HCT116 (cell line): ENCODE data around the gene ABCG1. TPM values are rescaled to one million over a fixed set of nuclear protein-coding genes. Genes with fewer than 3 reads are reported as not detected.

Experiments used
- ATAC-seq: fragments of 200-7000 bp; cut with Tn5 transposase; 2 replicates; pipeline ENCODE4 v1.9.1; 2020; ENCODE audit warnings: mild to moderate bottlenecking, moderate library complexity
- BruUV-seq: library from RNA; stranded (reverse); fragments of 400-500 nt; replicated peaks from 2 replicates; lab custom pipeline; 2021; lab: Mats Ljungman, UMichigan
- CTCF ChIA-PET: fragments of 300-600 bp; sonication (Branson Sonifier 250); formaldehyde crosslinking; loops from one replicate; lab custom pipeline; 2021; ENCODE audit warnings: antibody characterized with exemption; lab: Charles Lee
- POLR2A ChIA-PET: fragments of 300-600, 350-600 bp; sonication (Branson Sonifier 250); formaldehyde crosslinking; loops from one replicate; lab custom pipeline; 2021; ENCODE audit warnings: antibody characterized with exemption; lab: Charles Lee
- RAD21 ChIA-PET, 2 experiments: fragments of 300-600 bp; sonication (Branson Sonifier 250); formaldehyde crosslinking; loops; one replicate each; lab custom pipeline; 2023; ENCODE audit warnings: low total read pairs in 2 of 2; ENCODE audit not compliant: uncharacterized antibody in 2 of 2, unreplicated experiment in 2 of 2, low non-redundant PET in 1 of 2; lab: Charles Lee
- DNase-seq: peaks from one replicate; pipeline ENCODE4 v3.0.0-alpha.2; 2010; ENCODE audit warnings: low read depth, low spot score
- H2AFZ ChIP-seq: fragments of 200-600 bp; shearing (Covaris generic), sonication (generic); 2 replicates; pipeline ENCODE4 v1.6.1; 2017; ENCODE audit warnings: low read depth, mixed run types, mixed read lengths, antibody characterized with exemption, low read length; ENCODE audit not compliant: poor library complexity, severe bottlenecking
- H3K27ac ChIP-seq: 2 replicates; pipeline ENCODE4 v1.5.1; 2012; ENCODE audit warnings: low read depth, low read length
- H3K27me3 ChIP-seq: fragments of 200-600 bp; sonication (generic); 2 replicates; pipeline ENCODE4 v1.6.1; 2016; ENCODE audit warnings: mixed run types, low read length, mixed read lengths; ENCODE audit not compliant: insufficient read depth
- H3K36me3 ChIP-seq, 2 experiments: fragments of 200-500 bp in 1 of 2; fragments of 200-600 bp in 1 of 2; sonication (Bioruptor generic) in 1 of 2; sonication (generic) in 1 of 2; 2 replicates each; pipeline versions ENCODE4 v1.5.1 to v1.6.1; 2014 to 2016; ENCODE audit warnings: low read length in 2 of 2, inconsistent platforms in 1 of 2, mixed read lengths in 1 of 2, mixed run types in 1 of 2; ENCODE audit not compliant: insufficient read depth in 2 of 2, control insufficient read depth in 1 of 2
- H3K4me1 ChIP-seq, 2 experiments: fragments of 200-600 bp in 1 of 2; sonication (generic) in 1 of 2; 2 replicates each; pipeline versions ENCODE4 v1.5.1 to v1.6.1; 2012 to 2017; ENCODE audit warnings: low read length in 2 of 2, inconsistent platforms in 1 of 2, mild to moderate bottlenecking in 1 of 2, mixed read lengths in 1 of 2, mixed run types in 1 of 2, moderate library complexity in 1 of 2; ENCODE audit not compliant: insufficient read depth in 2 of 2, control insufficient read depth in 1 of 2
- H3K4me2 ChIP-seq: fragments of 200-600 bp; sonication (generic); 2 replicates; pipeline ENCODE4 v1.6.1; 2017; ENCODE audit warnings: mixed run types, low read length, mixed read lengths
- H3K4me3 ChIP-seq, 2 experiments: fragments of 200-600 bp in 1 of 2; sonication (generic) in 1 of 2; replicated peaks in 1 of 2; 2 replicates each; pipeline ENCODE4 v1.5.1; 2011 to 2016; ENCODE audit warnings: low read length in 2 of 2, control low read depth in 1 of 2, low read depth in 1 of 2, mild to moderate bottlenecking in 1 of 2, mixed read lengths in 1 of 2, mixed run types in 1 of 2
- H3K79me2 ChIP-seq: fragments of 200-600 bp; sonication (generic); 2 replicates; pipeline ENCODE4 v1.6.1; 2017; ENCODE audit warnings: mild to moderate bottlenecking, mixed run types, low read length, moderate library complexity, mixed read lengths; ENCODE audit not compliant: insufficient read depth
- H3K9ac ChIP-seq: fragments of 200-600 bp; sonication (generic); 2 replicates; pipeline ENCODE4 v1.6.1; 2016; ENCODE audit warnings: low read length, mixed read lengths
- H3K9me2 ChIP-seq: fragments of 200-600 bp; sonication (generic), shearing (Covaris generic); 2 replicates; pipeline ENCODE4 v1.6.1; 2017; ENCODE audit warnings: mixed run types, mild to moderate bottlenecking, moderate library complexity; ENCODE audit not compliant: insufficient read depth
- H3K9me3 ChIP-seq, 2 experiments: fragments of 200-500 bp in 1 of 2; fragments of 200-600 bp in 1 of 2; sonication (Bioruptor generic) in 1 of 2; sonication (generic) in 1 of 2; 2 replicates each; pipeline ENCODE4 v1.6.1; 2014 to 2017; ENCODE audit warnings: low read length in 2 of 2, mixed read lengths in 2 of 2, inconsistent platforms in 1 of 2, low read depth in 1 of 2, mild to moderate bottlenecking in 1 of 2, mixed run types in 1 of 2, moderate library complexity in 1 of 2; ENCODE audit not compliant: control insufficient read depth in 1 of 2, insufficient read depth in 1 of 2
- H4K20me1 ChIP-seq: fragments of 200-600 bp; sonication (generic), shearing (Covaris generic); 2 replicates; pipeline ENCODE4 v1.6.1; 2017; ENCODE audit warnings: mixed run types, mild to moderate bottlenecking, moderate library complexity; ENCODE audit not compliant: insufficient read depth
- CBX3 ChIP-seq: IDR thresholded peaks from 2 replicates; pipeline ENCODE4 v1.6.1; 2012; ENCODE audit warnings: low read depth
- CEBPB ChIP-seq: IDR thresholded peaks from 2 replicates; pipeline ENCODE4 v1.6.1; 2012; ENCODE audit warnings: low read depth
- EGR1 ChIP-seq: IDR thresholded peaks from 2 replicates; pipeline ENCODE4 v1.6.1; 2012; ENCODE audit warnings: low read depth
- ELF1 ChIP-seq: IDR thresholded peaks from 2 replicates; pipeline ENCODE4 v1.6.1; 2012; ENCODE audit warnings: low read depth, borderline replicate concordance
- EZH2 ChIP-seq: fragments of 200-600 bp; sonication (generic); IDR thresholded peaks from 2 replicates; pipeline ENCODE4 v1.6.1; 2017; ENCODE audit warnings: antibody characterized with exemption, mixed run types
- EZH2phosphoT487 ChIP-seq: fragments of 200-600 bp; IDR thresholded peaks from 2 replicates; pipeline ENCODE4 v1.6.1; 2018; ENCODE audit warnings: antibody characterized with exemption, borderline replicate concordance
- FOSL1 ChIP-seq: IDR thresholded peaks from 2 replicates; pipeline ENCODE4 v1.6.1; 2012; ENCODE audit warnings: low read depth
- JUND ChIP-seq: IDR thresholded peaks from 2 replicates; pipeline ENCODE4 v1.6.1; 2012
- POLR2A ChIP-seq: IDR thresholded peaks from 2 replicates; pipeline ENCODE4 v1.7.0; 2011; ENCODE audit warnings: borderline replicate concordance; ENCODE audit not compliant: insufficient read depth, insufficient read length; ENCODE audit errors: extremely low read depth
- RAD21 ChIP-seq: IDR thresholded peaks from 2 replicates; pipeline ENCODE4 v1.6.1; 2012; ENCODE audit warnings: low read depth, mild to moderate bottlenecking
- SIN3A ChIP-seq: IDR thresholded peaks from 2 replicates; pipeline ENCODE4 v1.6.1; 2012; ENCODE audit warnings: low read depth
- SP1 ChIP-seq: IDR thresholded peaks from 2 replicates; pipeline ENCODE4 v1.6.1; 2012; ENCODE audit warnings: low read depth
- TCF7L2 ChIP-seq: IDR thresholded peaks from 2 replicates; pipeline ENCODE4 v1.7.0; 2011; ENCODE audit warnings: borderline replicate concordance, inconsistent platforms; ENCODE audit not compliant: insufficient read depth, insufficient read length; ENCODE audit errors: extremely low read depth
- ZFX ChIP-seq: fragments of 450-650 bp; IDR thresholded peaks from 2 replicates; pipeline ENCODE4 v1.6.1; 2017
- ZNF274 ChIP-seq: fragments of 200-500 bp; sonication (Bioruptor generic); IDR thresholded peaks from 2 replicates; pipeline ENCODE4 v1.6.1; 2014; ENCODE audit warnings: mild to moderate bottlenecking, low read depth, low read length, inconsistent platforms
- intact Hi-C: fragments of 100-400 bp; cut with micrococcal nuclease; formaldehyde crosslinking; loops from 2 replicates; pipeline ENCODE4 v1.10.0; 2022
- total RNA-seq: library from RNA; stranded (reverse); gene quantifications from one replicate; pipeline ENCODE4 v1.2.1, GENCODE V29; 2021; ENCODE audit not compliant: unreplicated experiment
- TF ChIP-seq, protein P1 (sequence below), 3 experiments: fragments of 200-600 bp in 1 of 3; sonication (generic) in 1 of 3; IDR thresholded peaks in 2 of 3; conservative IDR thresholded peaks in 1 of 3; 2 replicates each; pipeline ENCODE4 v1.5.1; 2012 to 2017; ENCODE audit warnings: low read depth in 2 of 3, low read length in 2 of 3, antibody characterized with exemption in 1 of 3, borderline replicate concordance in 1 of 3, control low read depth in 1 of 3, mild to moderate bottlenecking in 1 of 3, mixed read lengths in 1 of 3, mixed run types in 1 of 3, moderate library complexity in 1 of 3; ENCODE audit not compliant: insufficient read depth in 1 of 3
- TF ChIP-seq, protein P2 (sequence below): IDR thresholded peaks from 2 replicates; pipeline ENCODE4 v1.6.1; 2012

Gene ABCG1
- total RNA-seq, 1 experiment from 2014 or later: 1.6 TPM

DNA sequence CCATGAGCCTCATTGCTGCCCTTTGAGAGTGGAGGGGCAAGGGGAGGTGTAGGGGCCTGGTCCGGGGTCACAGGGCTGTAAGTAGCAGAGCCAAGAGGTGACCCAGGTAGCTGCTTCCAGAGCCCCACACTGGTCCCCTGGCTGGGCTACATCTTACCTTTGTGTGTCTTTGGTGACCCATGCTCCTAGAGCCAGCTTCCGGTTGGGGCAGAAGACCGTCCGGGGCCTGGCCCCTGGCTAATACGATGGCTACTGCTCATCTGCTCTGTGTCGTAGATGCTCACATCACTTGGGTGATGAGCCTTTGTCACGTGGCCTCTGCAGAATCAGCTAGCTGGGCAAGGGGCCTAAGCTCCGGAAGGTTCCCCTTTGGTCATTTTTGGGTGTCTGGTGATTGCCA is 20.6 kb downstream of the ABCG1 start:
- H2AFZ ChIP-seq: no peak overlapping the region
- no peak overlapping the region for H3K4me3 ChIP-seq
- BruUV-seq: no TSS peak
- peaks cover 16 to 19% of the 10 kb centered on the region in 2 experiments for H3K4me1 ChIP-seq
- no peak overlapping the region for H3K27ac ChIP-seq
- H3K9me2 ChIP-seq: no peaks in the 10 kb centered on the region
- CTCF ChIA-PET: interaction anchor here (1.0 kb wide), 1 partner anchor 20 kb away, joined by 3 read pairs; no protein-coding TSS in a partner anchor
- H3K36me3 ChIP-seq: no peaks in the 10 kb centered on the region
- no peak for TF ChIP-seq EZH2phosphoT487
- TF ChIP-seq CEBPB: no peak
- no peak for TF ChIP-seq TCF7L2
- no peak for TF ChIP-seq RAD21
- TF ChIP-seq, protein P1, sequence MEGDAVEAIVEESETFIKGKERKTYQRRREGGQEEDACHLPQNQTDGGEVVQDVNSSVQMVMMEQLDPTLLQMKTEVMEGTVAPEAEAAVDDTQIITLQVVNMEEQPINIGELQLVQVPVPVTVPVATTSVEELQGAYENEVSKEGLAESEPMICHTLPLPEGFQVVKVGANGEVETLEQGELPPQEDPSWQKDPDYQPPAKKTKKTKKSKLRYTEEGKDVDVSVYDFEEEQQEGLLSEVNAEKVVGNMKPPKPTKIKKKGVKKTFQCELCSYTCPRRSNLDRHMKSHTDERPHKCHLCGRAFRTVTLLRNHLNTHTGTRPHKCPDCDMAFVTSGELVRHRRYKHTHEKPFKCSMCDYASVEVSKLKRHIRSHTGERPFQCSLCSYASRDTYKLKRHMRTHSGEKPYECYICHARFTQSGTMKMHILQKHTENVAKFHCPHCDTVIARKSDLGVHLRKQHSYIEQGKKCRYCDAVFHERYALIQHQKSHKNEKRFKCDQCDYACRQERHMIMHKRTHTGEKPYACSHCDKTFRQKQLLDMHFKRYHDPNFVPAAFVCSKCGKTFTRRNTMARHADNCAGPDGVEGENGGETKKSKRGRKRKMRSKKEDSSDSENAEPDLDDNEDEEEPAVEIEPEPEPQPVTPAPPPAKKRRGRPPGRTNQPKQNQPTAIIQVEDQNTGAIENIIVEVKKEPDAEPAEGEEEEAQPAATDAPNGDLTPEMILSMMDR (IDR thresholded peaks at IDR 0.05 in 2 of 3, conservative IDR thresholded peaks at IDR 0.05 in 1 of 3; ENCODE audit: borderline replicate concordance in 1 of 3, insufficient read depth in 1 of 3, low read depth in 2 of 3, low read length in 2 of 3): no peak
- no peak for TF ChIP-seq FOSL1
- no peak for TF ChIP-seq SIN3A
- no peak for TF ChIP-seq JUND
- no peak for TF ChIP-seq POLR2A
- TF ChIP-seq ZFX: no peak
- no peak for TF ChIP-seq ZNF274
- no peak for TF ChIP-seq CBX3
- TF ChIP-seq ELF1: no peak
- TF ChIP-seq SP1: no peak
- TF ChIP-seq, protein P2, sequence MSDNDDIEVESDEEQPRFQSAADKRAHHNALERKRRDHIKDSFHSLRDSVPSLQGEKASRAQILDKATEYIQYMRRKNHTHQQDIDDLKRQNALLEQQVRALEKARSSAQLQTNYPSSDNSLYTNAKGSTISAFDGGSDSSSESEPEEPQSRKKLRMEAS: no peak
- TF ChIP-seq EZH2: no peak
- no peak for TF ChIP-seq EGR1
- H3K4me2 ChIP-seq: no peak overlapping the region
- H4K20me1 ChIP-seq: no peaks in the 10 kb centered on the region
- H3K27me3 ChIP-seq: no peaks in the 10 kb centered on the region
- DNase-seq (no peak), ATAC-seq (no peak)
- POLR2A ChIA-PET: no interaction called here
- RAD21 ChIA-PET: no interaction called here
- intact Hi-C loops: no loop called here
- no peaks in the 10 kb centered on the region for H3K9me3 ChIP-seq
- no peak overlapping the region for H3K9ac ChIP-seq
- no peaks in the 10 kb centered on the region for H3K79me2 ChIP-seq
